ENCODE results near the gene TRAP1.

The TRAP1 gene

GRCh38 chr16:3668626-3669025, 48.7 kb downstream of the TRAP1 start:
- DNase-seq (ENCODE audit: low read depth), result no peak
- TF ChIP-seq CTCF (conservative IDR thresholded peaks at IDR 0.05; ENCODE audit: low read length), result no peak
- no peak overlapping the region for H3K4me3 ChIP-seq (ENCODE audit: low read length)

- DNase-seq (ENCODE audit: low read depth), result no peak
- no peak for TF ChIP-seq CTCF (conservative IDR thresholded peaks at IDR 0.05; ENCODE audit: low read length)
Measured at GRCh38 chr16:3665508-3665907, 51.8 kb downstream of the TRAP1 start.

GRCh38 chr16:3664187-3664896, 53.0 kb downstream of the TRAP1 start:
- TF ChIP-seq CTCF (conservative IDR thresholded peaks at IDR 0.05; ENCODE audit: low read length), result no peak
- DNase-seq (ENCODE audit: low read depth), result no peak
- H3K4me3 ChIP-seq (ENCODE audit: low read length), result no peak overlapping the region

More at GRCh38 chr16:3665508-3665907, 51.8 kb downstream of the TRAP1 start:
- no peak overlapping the region for H3K4me3 ChIP-seq (ENCODE audit: low read length)

GRCh38 chr16:3662601-3663000, 54.7 kb downstream of the TRAP1 start:
- no peak for TF ChIP-seq CTCF (conservative IDR thresholded peaks at IDR 0.05; ENCODE audit: low read length)
- DNase-seq (ENCODE audit: low read depth), result no peak
- no peak overlapping the region for H3K4me3 ChIP-seq (ENCODE audit: low read length)

GRCh38 chr16:3661922-3662321, 55.4 kb downstream of the TRAP1 start:
- H3K4me3 ChIP-seq (ENCODE audit: low read length), result no peak overlapping the region
- DNase-seq (ENCODE audit: low read depth), result no peak
- TF ChIP-seq CTCF (conservative IDR thresholded peaks at IDR 0.05; ENCODE audit: low read length), result no peak

- no peak for DNase-seq (ENCODE audit: low read depth)
- H3K4me3 ChIP-seq (ENCODE audit: low read length), result no peak overlapping the region
- TF ChIP-seq CTCF (conservative IDR thresholded peaks at IDR 0.05; ENCODE audit: low read length), result no peak
Measured at GRCh38 chr16:3661311-3661710, 56.0 kb downstream of the TRAP1 start.

GRCh38 chr16:3659251-3659650, 58.1 kb downstream of the TRAP1 start:
- H3K4me3 ChIP-seq (ENCODE audit: low read length), result no peak overlapping the region
- DNase-seq (ENCODE audit: low read depth), result peak; percentile 58
- no peak for TF ChIP-seq CTCF (conservative IDR thresholded peaks at IDR 0.05; ENCODE audit: low read length)

Measured in AG10803 (cell line).